SK-N-SH treated with all-trans-retinoic acid at 6 μM for 48 hours (cell line): ENCODE results near the gene FLII.
"Not testable (repeated sequence)": the region's sequence is repeated elsewhere in the genome, so short reads cannot be mapped to it uniquely, and the experiment has no call there.

Experiments
- ATAC-seq: fragments of 200-7000 bp; cut with Tn5 transposase; 3 replicates; pipeline ENCODE4 v1.9.1; 2020; ENCODE audit warnings: mild to moderate bottlenecking, moderate library complexity
- BACH2 ChIP-seq: fragments of 250-450 bp; sonication (Bioruptor Pico); IDR thresholded peaks from 2 replicates; pipeline ENCODE4 v1.9.0; 2021; ENCODE audit warnings: mild to moderate bottlenecking, borderline replicate concordance
- CSDC2 ChIP-seq: fragments of 250-450 bp; sonication (Bioruptor Pico); IDR thresholded peaks from 2 replicates; pipeline ENCODE4 v1.5.0; 2020; ENCODE audit warnings: mild to moderate bottlenecking, moderate library complexity
- CSRNP3 ChIP-seq: fragments of 250-450 bp; sonication (Bioruptor Pico); IDR thresholded peaks from 2 replicates; pipeline ENCODE4 v1.5.1; 2021; ENCODE audit warnings: mild to moderate bottlenecking, moderate library complexity
- ESRRG ChIP-seq: fragments of 250-450 bp; sonication (Bioruptor Pico); IDR thresholded peaks from 2 replicates; pipeline ENCODE4 v1.6.1; 2021; ENCODE audit warnings: mild to moderate bottlenecking
- ISL1 ChIP-seq: fragments of 250-450 bp; sonication (Bioruptor Pico); IDR thresholded peaks from 2 replicates; pipeline ENCODE4 v2.1.2; 2022; ENCODE audit warnings: mild to moderate bottlenecking, moderate library complexity
- OSR1 ChIP-seq: fragments of 250-450 bp; sonication (Bioruptor Pico); IDR thresholded peaks from 2 replicates; pipeline ENCODE4 v1.8.0; 2022; ENCODE audit warnings: moderate library complexity, mild to moderate bottlenecking, inconsistent platforms
- PPARA ChIP-seq: fragments of 250-450 bp; sonication (Bioruptor Pico); IDR thresholded peaks from 2 replicates; pipeline ENCODE4 v1.5.0; 2020; ENCODE audit warnings: mild to moderate bottlenecking, borderline replicate concordance
- RARB ChIP-seq: fragments of 250-450 bp; sonication (Bioruptor Pico); IDR thresholded peaks from 2 replicates; pipeline ENCODE4 v1.8.0; 2021; ENCODE audit warnings: mild to moderate bottlenecking, moderate library complexity
- SNAI2 ChIP-seq: fragments of 250-450 bp; sonication (Bioruptor Pico); IDR thresholded peaks from 2 replicates; pipeline ENCODE4 v1.5.0; 2020; ENCODE audit warnings: mild to moderate bottlenecking, moderate library complexity
- TCF4 ChIP-seq: fragments of 250-450 bp; sonication (Bioruptor Pico); IDR thresholded peaks from 2 replicates; pipeline ENCODE4 v1.8.0; 2021; ENCODE audit warnings: mild to moderate bottlenecking, moderate library complexity, borderline replicate concordance
- TOX ChIP-seq: fragments of 250-450 bp; sonication (Bioruptor Pico); IDR thresholded peaks from 2 replicates; pipeline ENCODE4 v1.8.0; 2021; ENCODE audit warnings: mild to moderate bottlenecking, moderate library complexity, borderline replicate concordance
- TSHZ2 ChIP-seq: fragments of 250-450 bp; sonication (Bioruptor Pico); IDR thresholded peaks from 2 replicates; pipeline ENCODE4 v1.5.0; 2020; ENCODE audit warnings: mild to moderate bottlenecking, moderate library complexity
- ZC3H10 ChIP-seq: fragments of 250-450 bp; sonication (Bioruptor Pico); IDR thresholded peaks from 2 replicates; pipeline ENCODE4 v1.5.1; 2021; ENCODE audit warnings: mild to moderate bottlenecking, moderate library complexity
- ZFP3 ChIP-seq: fragments of 250-450 bp; sonication (Bioruptor Pico); IDR thresholded peaks from 2 replicates; pipeline ENCODE4 v1.5.0; 2020; ENCODE audit warnings: mild to moderate bottlenecking, moderate library complexity
- ZFP30 ChIP-seq: fragments of 450-650 bp; formaldehyde crosslinking; IDR thresholded peaks from 2 replicates; pipeline ENCODE4 v1.5.0; 2022; ENCODE audit warnings: mild to moderate bottlenecking, moderate library complexity
- ZNF565 ChIP-seq: fragments of 450-650 bp; formaldehyde crosslinking; conservative IDR thresholded peaks from 2 replicates; pipeline ENCODE4 v1.5.0; 2020; ENCODE audit warnings: low read depth, mild to moderate bottlenecking, moderate library complexity
- ZNF70 ChIP-seq: fragments of 450-650 bp; formaldehyde crosslinking; IDR thresholded peaks from 2 replicates; pipeline ENCODE4 v1.5.0; 2020; ENCODE audit warnings: mild to moderate bottlenecking, moderate library complexity
- ZNF8 ChIP-seq: fragments of 450-650 bp; formaldehyde crosslinking; IDR thresholded peaks from 2 replicates; pipeline ENCODE4 v1.5.0; 2020; ENCODE audit warnings: mild to moderate bottlenecking, moderate library complexity
- TF ChIP-seq, protein P1 (sequence below): fragments of 250-450 bp; sonication (Bioruptor Pico); IDR thresholded peaks from 2 replicates; pipeline ENCODE4 v1.8.0; 2020; ENCODE audit warnings: mild to moderate bottlenecking, moderate library complexity, borderline replicate concordance
- TF ChIP-seq, protein P2 (sequence below): fragments of 250-450 bp; sonication (Bioruptor Pico); IDR thresholded peaks from 2 replicates; pipeline ENCODE4 v1.5.1; 2020; ENCODE audit warnings: low read depth, mild to moderate bottlenecking, moderate library complexity

FLII gene

DNA sequence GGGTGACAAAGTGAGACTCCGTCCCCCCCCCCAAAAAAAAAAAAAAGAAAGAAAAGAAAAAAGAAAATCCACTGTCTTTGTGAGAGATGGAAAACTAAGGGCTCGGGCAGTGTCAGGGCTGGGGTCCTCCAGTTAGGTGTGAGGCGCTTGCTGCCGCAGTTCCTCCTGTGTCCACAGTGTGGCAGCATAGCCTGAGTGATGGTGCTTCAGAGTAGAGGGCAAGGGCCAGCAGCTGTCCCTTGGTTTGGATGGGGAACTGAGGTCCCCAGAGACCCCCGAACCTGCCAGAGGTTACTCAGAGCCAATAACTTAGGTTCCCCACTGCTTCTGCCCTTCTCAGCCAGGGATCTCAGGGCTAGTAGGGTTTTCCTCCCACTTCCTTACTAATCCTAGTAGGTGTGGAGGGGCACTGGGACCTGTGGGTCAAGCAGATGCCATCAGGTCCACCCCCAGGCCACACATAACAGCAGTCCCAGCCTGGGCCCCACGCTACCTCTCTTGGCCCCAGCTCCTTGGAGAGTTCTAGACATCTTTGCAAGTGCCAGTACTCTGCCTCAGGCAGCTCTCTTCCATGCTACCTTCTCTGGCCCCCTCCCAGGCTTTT lies 41.0 kb downstream of the FLII start:
- TF ChIP-seq CSRNP3 (CRISPR knock-in tag) (no peak), ZFP30 (CRISPR knock-in tag) (no peak), ZNF70 (CRISPR knock-in tag) (no peak), ZNF565 (CRISPR knock-in tag) (no peak), ZFP3 (CRISPR knock-in tag) (no peak), ZC3H10 (CRISPR knock-in tag) (no peak), RARB (CRISPR knock-in tag) (no peak), OSR1 (no peak), TOX (no peak), TCF4 (CRISPR knock-in tag) (no peak), CSDC2 (CRISPR knock-in tag) (no peak), ZNF8 (CRISPR knock-in tag) (no peak), SNAI2 (CRISPR knock-in tag) (no peak), BACH2 (CRISPR knock-in tag) (no peak)
- ATAC-seq: peak; percentile 94

DNA sequence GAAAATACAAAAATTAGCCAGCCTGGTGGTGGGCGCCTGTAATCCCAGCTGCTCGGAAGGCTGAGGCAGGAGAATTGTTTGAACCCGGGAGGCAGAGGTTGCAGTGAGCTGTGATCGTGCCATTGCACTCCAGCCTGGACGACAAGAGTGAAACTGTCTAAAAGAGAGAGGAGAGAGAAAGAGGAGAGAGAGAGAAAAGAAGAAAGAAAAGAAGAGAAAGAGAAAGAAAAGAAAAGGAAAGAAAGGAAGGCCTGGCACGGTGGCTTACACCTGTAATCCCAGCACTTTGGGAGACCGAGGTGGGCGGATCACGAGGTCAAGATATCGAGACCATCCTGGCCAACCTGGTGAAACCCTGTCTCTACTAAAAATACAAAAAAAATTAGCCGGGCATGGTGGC lies 41.6 kb downstream of the FLII start:
- not testable (repeated sequence) for ATAC-seq

DNA sequence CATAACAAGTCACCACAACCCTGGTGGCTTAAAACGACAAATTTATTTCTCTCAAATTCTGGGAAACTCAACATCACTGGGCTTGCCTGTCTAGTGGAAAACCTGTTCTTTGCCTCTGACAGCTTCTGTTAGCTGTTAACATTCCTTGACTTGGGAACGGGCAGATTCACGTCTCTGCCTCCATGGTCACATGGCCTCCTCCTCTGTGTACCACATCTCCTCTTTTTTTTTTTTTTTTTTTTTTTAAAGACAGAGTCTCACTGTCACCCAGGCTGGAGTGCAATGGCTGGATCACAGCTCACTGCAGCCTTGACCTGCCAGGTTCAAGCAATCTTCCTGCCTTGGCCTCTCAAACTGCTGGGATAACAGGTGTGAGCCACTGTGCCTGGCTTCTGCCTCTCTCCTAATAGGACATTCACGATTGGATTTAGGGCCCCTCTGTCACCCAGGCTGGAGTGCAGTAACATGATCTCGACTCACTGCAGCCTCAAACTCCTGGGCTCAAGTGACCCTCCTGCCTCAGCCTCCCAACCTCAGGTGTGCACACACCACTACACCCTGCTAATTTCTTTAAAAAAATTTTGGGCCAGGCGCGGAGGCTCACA lies 44.8 kb downstream of the FLII start:
- TF ChIP-seq TCF4 (CRISPR knock-in tag): no peak
- TF ChIP-seq CSRNP3 (CRISPR knock-in tag): no peak
- TF ChIP-seq, protein P1, sequence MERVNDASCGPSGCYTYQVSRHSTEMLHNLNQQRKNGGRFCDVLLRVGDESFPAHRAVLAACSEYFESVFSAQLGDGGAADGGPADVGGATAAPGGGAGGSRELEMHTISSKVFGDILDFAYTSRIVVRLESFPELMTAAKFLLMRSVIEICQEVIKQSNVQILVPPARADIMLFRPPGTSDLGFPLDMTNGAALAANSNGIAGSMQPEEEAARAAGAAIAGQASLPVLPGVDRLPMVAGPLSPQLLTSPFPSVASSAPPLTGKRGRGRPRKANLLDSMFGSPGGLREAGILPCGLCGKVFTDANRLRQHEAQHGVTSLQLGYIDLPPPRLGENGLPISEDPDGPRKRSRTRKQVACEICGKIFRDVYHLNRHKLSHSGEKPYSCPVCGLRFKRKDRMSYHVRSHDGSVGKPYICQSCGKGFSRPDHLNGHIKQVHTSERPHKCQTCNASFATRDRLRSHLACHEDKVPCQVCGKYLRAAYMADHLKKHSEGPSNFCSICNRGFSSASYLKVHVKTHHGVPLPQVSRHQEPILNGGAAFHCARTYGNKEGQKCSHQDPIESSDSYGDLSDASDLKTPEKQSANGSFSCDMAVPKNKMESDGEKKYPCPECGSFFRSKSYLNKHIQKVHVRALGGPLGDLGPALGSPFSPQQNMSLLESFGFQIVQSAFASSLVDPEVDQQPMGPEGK (CRISPR knock-in tag): no peak
- TF ChIP-seq ISL1 (CRISPR knock-in tag): no peak
- no peak for TF ChIP-seq ZNF565 (CRISPR knock-in tag)
- no peak for ATAC-seq

GRCh38 chr17:18208092-18208491 lies 50.4 kb downstream of the FLII start:
- no peak for ATAC-seq
- TF ChIP-seq CSRNP3 (CRISPR knock-in tag) (no peak), ESRRG (CRISPR knock-in tag) (no peak), PPARA (no peak), ISL1 (CRISPR knock-in tag) (no peak), RARB (CRISPR knock-in tag) (no peak), CSDC2 (CRISPR knock-in tag) (no peak), ZFP3 (CRISPR knock-in tag) (no peak)
- TF ChIP-seq, protein P2, sequence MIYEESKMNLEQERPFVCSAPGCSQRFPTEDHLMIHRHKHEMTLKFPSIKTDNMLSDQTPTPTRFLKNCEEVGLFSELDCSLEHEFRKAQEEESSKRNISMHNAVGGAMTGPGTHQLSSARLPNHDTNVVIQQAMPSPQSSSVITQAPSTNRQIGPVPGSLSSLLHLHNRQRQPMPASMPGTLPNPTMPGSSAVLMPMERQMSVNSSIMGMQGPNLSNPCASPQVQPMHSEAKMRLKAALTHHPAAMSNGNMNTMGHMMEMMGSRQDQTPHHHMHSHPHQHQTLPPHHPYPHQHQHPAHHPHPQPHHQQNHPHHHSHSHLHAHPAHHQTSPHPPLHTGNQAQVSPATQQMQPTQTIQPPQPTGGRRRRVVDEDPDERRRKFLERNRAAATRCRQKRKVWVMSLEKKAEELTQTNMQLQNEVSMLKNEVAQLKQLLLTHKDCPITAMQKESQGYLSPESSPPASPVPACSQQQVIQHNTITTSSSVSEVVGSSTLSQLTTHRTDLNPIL (CRISPR knock-in tag): no peak

DNA sequence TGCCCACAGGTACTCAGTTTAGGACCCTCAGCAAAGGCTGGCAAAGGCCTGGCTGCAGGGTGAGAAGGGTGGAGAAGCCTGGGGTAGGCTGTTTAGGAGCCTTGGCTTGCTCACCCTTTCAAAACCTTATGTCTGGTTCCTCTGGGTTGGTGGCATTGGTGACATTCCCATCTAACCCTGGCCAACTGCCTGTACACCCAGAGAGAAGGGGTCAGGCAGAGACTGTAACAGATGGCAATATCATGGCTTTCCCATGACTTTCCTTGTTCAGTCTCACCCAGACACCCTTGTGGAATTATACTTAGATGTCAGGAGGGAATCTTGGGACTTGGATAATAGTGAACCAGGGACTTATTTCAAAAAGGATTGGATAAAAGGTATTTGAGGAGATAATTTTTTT lies 51.6 kb downstream of the FLII start:
- no peak for ATAC-seq
- TF ChIP-seq TCF4 (CRISPR knock-in tag) (no peak), CSDC2 (CRISPR knock-in tag) (no peak), BACH2 (CRISPR knock-in tag) (no peak), ZNF565 (CRISPR knock-in tag) (no peak), ISL1 (CRISPR knock-in tag) (no peak), ZNF8 (CRISPR knock-in tag) (no peak), TSHZ2 (no peak)
